Ureter (tissue), 1 donor: ENCODE measurements around the gene SMG7. TPM values are rescaled to one million over a fixed set of nuclear protein-coding genes. Genes with fewer than 3 reads are reported as not detected.
"Not testable (repeated sequence)": the region's sequence is repeated elsewhere in the genome, so short reads cannot be mapped to it uniquely, and the experiment has no call there.

ENCODE experiments used
- DNase-seq: peaks from one replicate; pipeline ENCODE4 v3.0.0-alpha.2; 2020; ENCODE audit warnings: low spot score
- total RNA-seq: library from RNA; stranded (reverse); gene quantifications from one replicate; pipeline ENCODE4 v1.2.4, GENCODE V29; 2023
- donor health status: DM: yes; HTN: yes; CAD: no.

SMG7 gene, protein sequence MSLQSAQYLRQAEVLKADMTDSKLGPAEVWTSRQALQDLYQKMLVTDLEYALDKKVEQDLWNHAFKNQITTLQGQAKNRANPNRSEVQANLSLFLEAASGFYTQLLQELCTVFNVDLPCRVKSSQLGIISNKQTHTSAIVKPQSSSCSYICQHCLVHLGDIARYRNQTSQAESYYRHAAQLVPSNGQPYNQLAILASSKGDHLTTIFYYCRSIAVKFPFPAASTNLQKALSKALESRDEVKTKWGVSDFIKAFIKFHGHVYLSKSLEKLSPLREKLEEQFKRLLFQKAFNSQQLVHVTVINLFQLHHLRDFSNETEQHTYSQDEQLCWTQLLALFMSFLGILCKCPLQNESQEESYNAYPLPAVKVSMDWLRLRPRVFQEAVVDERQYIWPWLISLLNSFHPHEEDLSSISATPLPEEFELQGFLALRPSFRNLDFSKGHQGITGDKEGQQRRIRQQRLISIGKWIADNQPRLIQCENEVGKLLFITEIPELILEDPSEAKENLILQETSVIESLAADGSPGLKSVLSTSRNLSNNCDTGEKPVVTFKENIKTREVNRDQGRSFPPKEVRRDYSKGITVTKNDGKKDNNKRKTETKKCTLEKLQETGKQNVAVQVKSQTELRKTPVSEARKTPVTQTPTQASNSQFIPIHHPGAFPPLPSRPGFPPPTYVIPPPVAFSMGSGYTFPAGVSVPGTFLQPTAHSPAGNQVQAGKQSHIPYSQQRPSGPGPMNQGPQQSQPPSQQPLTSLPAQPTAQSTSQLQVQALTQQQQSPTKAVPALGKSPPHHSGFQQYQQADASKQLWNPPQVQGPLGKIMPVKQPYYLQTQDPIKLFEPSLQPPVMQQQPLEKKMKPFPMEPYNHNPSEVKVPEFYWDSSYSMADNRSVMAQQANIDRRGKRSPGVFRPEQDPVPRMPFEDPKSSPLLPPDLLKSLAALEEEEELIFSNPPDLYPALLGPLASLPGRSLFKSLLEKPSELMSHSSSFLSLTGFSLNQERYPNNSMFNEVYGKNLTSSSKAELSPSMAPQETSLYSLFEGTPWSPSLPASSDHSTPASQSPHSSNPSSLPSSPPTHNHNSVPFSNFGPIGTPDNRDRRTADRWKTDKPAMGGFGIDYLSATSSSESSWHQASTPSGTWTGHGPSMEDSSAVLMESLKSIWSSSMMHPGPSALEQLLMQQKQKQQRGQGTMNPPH
- 83.7 TPM for total RNA-seq

DNA sequence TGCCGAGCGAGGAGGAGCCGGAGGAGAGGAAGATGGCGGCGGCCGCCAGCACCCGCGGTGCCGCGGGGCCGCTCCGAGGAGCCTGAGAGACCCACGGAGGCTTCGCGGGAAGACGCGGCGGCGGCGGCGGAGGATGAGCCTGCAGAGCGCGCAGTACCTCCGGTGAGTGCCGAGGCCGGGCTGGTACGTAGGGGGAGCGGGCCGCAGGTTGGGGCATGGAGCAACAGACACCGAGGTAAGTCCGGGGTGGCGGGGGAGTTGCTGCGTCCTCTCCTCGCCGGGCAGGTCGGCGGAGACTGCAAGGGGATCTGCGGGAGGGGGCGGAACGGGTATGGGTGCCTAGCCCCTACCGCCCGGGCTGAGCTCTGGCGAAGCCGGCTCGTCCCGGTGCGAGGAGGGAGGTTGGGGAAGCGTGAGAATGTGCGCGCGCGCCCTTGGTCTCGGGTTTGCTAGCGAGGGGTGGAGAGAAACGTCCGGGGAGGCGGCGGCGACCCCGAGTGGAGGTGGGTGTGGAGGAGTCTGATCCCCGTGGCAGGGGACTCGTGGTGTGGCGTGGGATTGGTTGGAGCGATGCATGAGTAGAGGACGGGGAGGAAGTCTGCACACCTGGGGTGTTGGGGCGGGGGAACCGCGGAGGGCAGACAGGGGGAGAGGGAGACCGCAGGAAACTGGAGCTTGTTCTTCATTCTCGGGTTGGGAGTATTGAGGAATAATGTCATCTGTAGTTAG is at the start of gene SMG7:
Gene SMG7, plus strand, starts transcription at position 12 of the 729 bp plus-strand sequence. Its CDS starts 122 bp downstream, at position 134.
- DNase-seq: peak; percentile 62

DNA sequence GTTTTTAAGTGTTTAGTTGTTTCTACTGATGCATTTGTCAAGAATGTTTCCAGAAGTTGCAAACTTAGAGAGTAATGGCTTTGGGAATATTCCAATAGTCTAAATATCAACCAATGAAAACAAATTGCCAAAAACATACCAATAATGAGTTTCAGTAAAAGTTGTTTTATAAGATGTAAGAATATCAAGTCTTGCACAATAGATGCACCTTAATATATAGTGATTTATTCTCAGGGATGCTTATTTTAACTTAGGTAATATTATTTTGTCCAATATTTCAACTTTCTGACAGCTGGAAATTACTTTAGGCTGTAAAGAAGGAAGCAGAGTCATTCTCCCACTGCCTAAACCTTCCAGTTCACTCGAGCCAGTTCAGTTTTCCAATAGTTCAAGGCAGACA is 48.8 kb upstream of the SMG7 start:
- no peak for DNase-seq

- DNase-seq: no peak
Measured at GRCh38 chr1:183424691-183425090, 47.6 kb upstream of the SMG7 start.

DNA sequence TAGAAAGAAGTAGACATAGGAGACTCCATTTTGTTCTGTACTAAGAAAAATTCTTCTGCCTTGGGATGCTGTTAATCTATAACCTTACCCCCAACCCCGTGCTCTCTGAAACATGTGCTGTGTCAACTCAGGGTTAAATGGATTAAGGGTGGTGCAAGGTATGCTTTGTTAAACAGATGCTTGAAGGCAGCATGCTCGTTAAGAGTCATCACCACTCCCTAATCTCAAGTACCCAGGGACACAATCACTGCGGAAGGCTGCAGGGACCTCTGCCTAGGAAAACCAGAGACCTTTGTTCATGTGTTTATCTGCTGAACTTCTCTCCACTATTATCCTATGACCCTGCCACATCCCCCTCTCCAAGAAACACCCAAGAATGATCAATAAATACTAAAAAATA is 44.7 kb upstream of the SMG7 start:
- not testable (repeated sequence) for DNase-seq

GRCh38 chr1:183431840-183432547 is 40.3 kb upstream of the SMG7 start:
- no peak for DNase-seq

DNA sequence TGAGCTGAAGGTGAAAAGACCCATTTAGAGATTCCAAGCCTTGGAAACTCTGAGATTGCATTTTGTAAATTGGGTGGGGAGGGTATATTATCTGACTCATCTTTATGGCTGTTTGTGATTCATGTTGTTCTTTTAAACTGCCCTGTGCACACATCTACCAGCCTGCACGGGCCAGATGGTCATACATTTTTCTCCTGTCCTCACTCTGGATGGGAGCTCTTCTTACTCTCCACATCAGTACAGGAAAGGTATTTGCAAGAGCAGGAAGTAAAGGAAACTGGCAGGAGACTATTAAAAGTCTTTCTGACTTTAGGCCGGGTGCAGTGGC is 39.8 kb upstream of the SMG7 start:
- DNase-seq: no peak

- no peak for DNase-seq
Measured at GRCh38 chr1:183433703-183434102, 38.6 kb upstream of the SMG7 start.

- no peak for DNase-seq
Measured at GRCh38 chr1:183435497-183435896, 36.8 kb upstream of the SMG7 start.

- DNase-seq: no peak
Measured at GRCh38 chr1:183438060-183438459, 34.2 kb upstream of the SMG7 start.

DNA sequence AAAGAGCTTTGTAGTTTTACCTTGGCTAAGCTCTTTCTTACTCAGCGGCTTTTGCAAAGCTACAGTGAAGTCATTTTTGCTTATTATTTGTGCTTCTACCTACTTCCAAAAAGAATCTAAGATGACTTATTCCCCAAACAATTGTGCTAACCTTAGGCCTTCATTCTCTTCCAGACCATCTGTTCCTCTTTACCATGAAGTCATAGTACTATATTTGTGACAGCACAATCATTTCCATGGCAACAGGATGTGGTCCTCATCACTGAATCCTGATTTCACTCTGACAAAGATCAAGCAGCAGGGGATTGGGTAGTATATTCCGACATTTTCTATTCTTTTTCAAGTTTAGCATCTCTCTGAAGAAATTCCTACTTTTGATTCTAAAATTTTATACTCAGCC is 29.3 kb upstream of the SMG7 start:
- no peak for DNase-seq

DNA sequence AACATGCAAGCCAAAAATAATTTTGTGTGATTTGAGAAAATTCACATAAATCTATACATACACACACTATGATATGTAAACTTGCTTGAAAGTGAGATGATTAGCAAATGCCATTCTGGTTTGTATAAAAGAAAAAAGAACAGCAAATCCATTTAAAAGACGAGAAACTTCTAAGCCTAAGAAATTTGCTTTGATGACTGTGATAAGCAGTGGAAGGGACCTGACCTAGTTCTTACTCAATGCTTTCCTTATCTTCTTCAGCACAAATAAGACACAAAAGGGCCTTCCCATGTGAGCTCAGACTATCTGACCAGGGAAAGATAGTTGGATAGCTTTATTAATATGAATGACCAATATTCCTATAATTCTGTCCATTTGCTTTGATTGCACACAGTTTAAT is 28.8 kb upstream of the SMG7 start:
- no peak for DNase-seq

GRCh38 chr1:183444243-183444642 is 28.1 kb upstream of the SMG7 start:
- DNase-seq: no peak

DNA sequence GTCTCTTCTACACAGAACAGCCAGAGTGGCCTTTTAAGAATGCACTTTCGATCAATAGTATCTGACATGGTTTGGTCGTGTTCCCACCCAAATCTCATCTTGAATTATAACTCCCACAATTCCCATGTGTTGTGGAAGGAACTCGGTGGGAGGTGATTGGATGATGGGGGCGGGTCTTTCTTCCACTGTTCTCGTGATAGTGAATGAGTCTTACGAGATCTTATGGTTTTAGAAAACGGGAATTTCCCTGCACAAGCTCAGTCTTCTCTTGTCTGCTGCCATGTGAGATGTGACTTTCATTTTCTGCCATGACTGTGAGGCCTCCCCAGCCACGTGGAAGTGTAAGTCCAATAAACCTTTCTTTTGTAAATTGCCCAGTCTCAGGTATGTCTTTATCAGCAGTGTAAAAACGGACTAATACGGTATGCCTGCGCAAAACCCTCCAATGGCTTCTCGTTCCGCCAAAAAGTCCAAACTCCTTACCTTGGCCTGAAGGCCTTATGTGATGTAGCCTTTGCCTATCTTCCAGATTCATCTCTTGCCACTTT is 23.0 kb upstream of the SMG7 start:
- no peak for DNase-seq

DNA sequence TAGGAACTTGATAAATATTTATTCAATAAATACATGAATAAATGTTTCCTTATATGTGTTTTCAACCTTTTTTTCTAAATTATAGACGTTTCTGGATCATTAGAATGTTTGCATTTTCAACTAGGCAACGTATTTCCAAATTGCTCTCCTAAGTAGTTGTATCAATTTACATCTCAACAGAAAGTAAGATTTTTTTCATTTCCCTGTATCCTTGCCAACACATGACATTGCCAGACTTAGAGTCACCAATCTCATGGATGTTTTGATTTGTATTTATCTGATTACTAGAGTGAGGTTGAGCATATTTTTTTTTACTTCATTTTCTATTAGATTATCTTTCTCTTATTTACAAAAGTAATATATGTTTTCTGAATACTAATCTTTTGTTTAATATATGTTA is 22.2 kb upstream of the SMG7 start:
- no peak for DNase-seq

DNA sequence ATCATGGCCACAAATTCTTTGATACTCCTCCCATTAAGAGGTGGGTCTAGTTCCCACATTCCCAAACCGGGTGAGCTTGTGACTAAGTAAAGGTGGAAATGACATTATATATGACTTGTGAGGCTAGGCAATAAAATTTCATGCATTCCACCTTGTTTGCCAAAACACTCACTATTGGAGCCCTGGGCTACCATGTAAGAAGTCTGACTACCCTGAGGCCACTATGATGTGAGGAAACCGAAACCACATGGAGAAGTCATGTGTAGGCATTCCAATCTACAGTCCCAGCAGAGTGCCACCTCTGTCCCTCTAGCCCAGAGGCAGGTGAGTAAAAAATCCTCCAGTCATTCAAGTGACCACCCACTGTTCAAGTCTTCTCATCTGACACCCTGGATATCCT is 17.9 kb upstream of the SMG7 start:
- DNase-seq: no peak

DNA sequence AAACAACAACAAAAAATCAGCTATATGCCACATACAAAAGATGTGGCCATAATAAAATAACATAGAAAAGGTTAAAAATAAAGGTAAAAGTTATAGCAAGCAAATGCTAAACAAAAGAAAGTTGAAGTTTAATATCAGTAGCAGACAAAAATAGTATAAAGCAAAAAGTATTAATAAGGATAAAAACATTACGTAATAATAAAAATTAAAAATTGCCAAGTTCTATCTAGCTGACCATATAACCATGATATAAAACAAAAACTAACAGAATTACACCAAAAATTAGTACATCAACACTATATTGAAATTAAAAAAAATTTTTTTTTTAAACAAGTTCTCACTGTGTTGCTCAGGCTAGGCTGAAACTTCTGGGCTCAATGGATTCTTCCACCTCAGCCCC is 15.5 kb upstream of the SMG7 start:
- no peak for DNase-seq

DNA sequence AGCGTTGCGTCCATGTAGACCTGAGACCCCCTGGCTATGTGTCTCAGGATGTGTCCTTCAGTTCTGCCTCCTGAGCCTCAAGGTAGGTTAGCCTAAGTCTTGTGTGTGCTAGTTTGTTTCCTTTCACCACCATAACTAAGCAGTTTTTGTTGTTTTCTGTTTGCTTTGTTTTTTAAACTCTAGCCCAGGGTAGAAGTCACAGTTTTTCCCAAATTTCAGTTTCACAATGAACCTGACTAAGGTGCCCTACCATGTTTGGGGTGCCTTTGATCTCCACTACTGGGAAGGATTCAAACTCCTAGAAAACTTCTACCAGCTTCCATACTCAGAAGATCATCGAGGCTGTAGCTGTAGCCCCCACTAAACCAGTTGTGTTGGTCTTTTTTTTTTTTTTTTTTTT is 14.8 kb upstream of the SMG7 start:
- DNase-seq: no peak

- DNase-seq: no peak
Measured at GRCh38 chr1:183460596-183460995, 11.7 kb upstream of the SMG7 start.

DNA sequence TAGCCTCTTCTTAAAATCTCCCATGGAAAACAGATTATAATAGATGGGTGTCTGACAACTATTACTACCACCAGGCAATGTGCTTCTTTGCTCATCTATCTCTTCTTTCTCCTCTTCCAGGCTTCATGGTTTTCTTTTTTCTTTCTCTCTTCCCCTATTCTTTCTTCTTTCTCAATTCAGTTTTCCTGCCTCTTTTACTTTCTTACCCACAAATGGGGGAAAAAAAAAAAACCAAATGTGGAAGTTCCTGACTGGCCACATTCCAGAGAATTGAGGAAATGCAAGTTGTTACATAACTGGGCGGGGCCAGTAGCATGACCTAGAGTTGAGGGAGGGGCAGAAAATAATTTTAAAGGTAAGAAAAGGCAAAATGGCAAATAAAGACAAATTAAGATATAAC is 10.9 kb upstream of the SMG7 start:
- no peak for DNase-seq

DNA sequence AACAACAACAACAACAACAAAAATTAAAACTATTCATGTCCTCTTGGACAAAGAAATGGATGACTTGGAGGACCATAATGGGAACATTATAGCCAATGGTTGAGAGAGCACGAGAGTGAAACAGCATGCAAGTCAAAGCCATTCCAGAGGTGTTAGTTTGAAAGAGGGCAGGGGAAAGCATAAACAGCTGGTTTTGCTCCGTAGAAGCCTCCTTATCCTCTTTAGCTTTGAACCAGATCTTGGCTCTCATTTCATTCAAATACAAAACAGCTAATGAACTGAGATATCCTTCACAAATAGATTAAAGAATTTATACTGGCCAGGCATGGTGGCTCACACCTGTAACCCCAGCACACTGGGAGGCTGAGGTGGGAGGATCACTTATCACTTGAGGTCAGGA is 8.7 kb upstream of the SMG7 start:
- no peak for DNase-seq

DNA sequence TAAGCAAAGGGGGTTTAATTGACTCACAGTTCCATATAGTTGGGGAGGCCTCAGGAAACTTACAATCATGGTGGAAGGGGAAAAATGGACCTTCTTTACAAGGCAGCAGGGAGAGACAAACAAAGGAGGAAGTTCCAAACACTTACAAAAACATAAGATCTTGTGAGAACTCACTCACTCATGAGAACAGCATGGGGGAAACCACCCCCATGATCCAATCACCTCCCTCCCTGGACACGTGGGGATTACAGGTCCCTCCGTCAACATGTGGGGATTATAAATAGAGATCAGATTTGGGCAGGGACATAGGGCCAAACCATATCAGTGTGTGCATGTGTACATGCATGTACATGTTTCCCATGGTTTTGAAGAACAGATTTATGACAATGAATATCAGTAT is 5.5 kb upstream of the SMG7 start:
- no peak for DNase-seq
